IMR-90 (cell line): ENCODE data around the gene SRSF7. TPM values are rescaled to one million over a fixed set of nuclear protein-coding genes. Genes with fewer than 3 reads are reported as not detected.

Experiments
- ATAC-seq: fragments of 200-7000 bp; cut with Tn5 transposase; 2 replicates; pipeline ENCODE4 v1.9.1; 2020; ENCODE audit warnings: low read depth, mild to moderate bottlenecking, moderate library complexity
- BruUV-seq: library from RNA; stranded (reverse); fragments of 400-500 nt; replicated peaks from 2 replicates; lab custom pipeline; 2021; lab: Mats Ljungman, UMichigan
- CTCF ChIA-PET: fragments of 300-600 bp; formaldehyde crosslinking; extraction: SDS; loops from one replicate; lab custom pipeline; 2021; ENCODE audit warnings: antibody characterized with exemption; lab: Yijun Ruan, JAX
- POLR2A ChIA-PET: fragments of 300-600 bp; sonication (Branson Sonifier 250); formaldehyde crosslinking; loops from one replicate; lab custom pipeline; 2022; ENCODE audit warnings: antibody characterized with exemption; ENCODE audit not compliant: unreplicated experiment; lab: Charles Lee
- DNase-seq: peaks from one replicate; pipeline ENCODE4 v3.0.0; 2013
- H2AFZ ChIP-seq: replicated peaks from 2 replicates; pipeline ENCODE3; 2013; ENCODE audit warnings: low read length, mild to moderate bottlenecking; ENCODE audit not compliant: poor library complexity
- H2AK5ac ChIP-seq: 2 replicates; pipeline ENCODE4 v1.6.1; 2013; ENCODE audit warnings: low read depth, low read length, inconsistent platforms
- H2AK9ac ChIP-seq: replicated peaks from 2 replicates; pipeline ENCODE3; 2013; ENCODE audit warnings: mild to moderate bottlenecking, low read depth, low read length, moderate library complexity; ENCODE audit not compliant: poor library complexity
- H2BK120ac ChIP-seq: 2 replicates; pipeline ENCODE4 v1.6.1; 2013; ENCODE audit warnings: low read depth, low read length, inconsistent platforms
- H2BK15ac ChIP-seq: 3 replicates; pipeline ENCODE4 v1.6.1; 2013; ENCODE audit warnings: low read depth, low read length, inconsistent platforms
- H2BK20ac ChIP-seq: 2 replicates; pipeline ENCODE4 v1.6.1; 2013; ENCODE audit warnings: low read depth, mild to moderate bottlenecking, inconsistent platforms, low read length, moderate library complexity
- H2BK5ac ChIP-seq: 2 replicates; pipeline ENCODE4 v1.6.1; 2013; ENCODE audit warnings: mild to moderate bottlenecking, low read depth, low read length, inconsistent platforms; ENCODE audit not compliant: poor library complexity, severe bottlenecking
- H3K14ac ChIP-seq: replicated peaks from 2 replicates; pipeline ENCODE4 v1.6.1; 2013; ENCODE audit warnings: low read depth, low read length, inconsistent platforms
- H3K18ac ChIP-seq: 2 replicates; pipeline ENCODE4 v1.6.1; 2013; ENCODE audit warnings: low read depth, low read length, control low read depth
- H3K23ac ChIP-seq: 2 replicates; pipeline ENCODE4 v1.6.1; 2013; ENCODE audit warnings: low read depth, low read length, inconsistent platforms
- H3K27ac ChIP-seq: 2 replicates; pipeline ENCODE4 v1.5.1; 2013; ENCODE audit warnings: mild to moderate bottlenecking, control low read depth, low read length; ENCODE audit not compliant: insufficient read depth
- H3K27me3 ChIP-seq: 2 replicates; pipeline ENCODE4 v1.6.1; 2013; ENCODE audit warnings: low read length; ENCODE audit not compliant: control insufficient read depth, insufficient read depth
- H3K36me3 ChIP-seq: 2 replicates; pipeline ENCODE4 v1.6.1; 2013; ENCODE audit warnings: low read length, mixed read lengths; ENCODE audit not compliant: control insufficient read depth, insufficient read depth
- H3K4ac ChIP-seq: 2 replicates; pipeline ENCODE4 v1.6.1; 2013; ENCODE audit warnings: low read depth, low read length, inconsistent platforms
- H3K4me1 ChIP-seq: 2 replicates; pipeline ENCODE4 v1.6.1; 2013; ENCODE audit warnings: low read length, mixed read lengths; ENCODE audit not compliant: control insufficient read depth, insufficient read depth
- H3K4me2 ChIP-seq: 2 replicates; pipeline ENCODE4 v1.6.1; 2013; ENCODE audit warnings: low read depth, mild to moderate bottlenecking, control low read depth, low read length, moderate library complexity
- H3K4me3 ChIP-seq: 2 replicates; pipeline ENCODE4 v1.5.1; 2013; ENCODE audit warnings: low read depth, mild to moderate bottlenecking, control low read depth, low read length, moderate library complexity; ENCODE audit not compliant: insufficient read depth
- H3K56ac ChIP-seq: 2 replicates; pipeline ENCODE4 v1.6.1; 2013; ENCODE audit warnings: low read length, inconsistent platforms; ENCODE audit not compliant: insufficient read depth; ENCODE audit errors: extremely low read depth
- H3K79me1 ChIP-seq, 2 experiments: 2 replicates each; pipeline ENCODE4 v1.6.1; 2013; ENCODE audit warnings: low read length in 2 of 2, inconsistent platforms in 1 of 2, low read depth in 1 of 2
- H3K9ac ChIP-seq: 2 replicates; pipeline ENCODE4 v1.6.1; 2013; ENCODE audit warnings: low read depth, low read length, control low read depth
- H3K9me1 ChIP-seq: 2 replicates; pipeline ENCODE4 v1.6.1; 2013; ENCODE audit warnings: low read length, inconsistent platforms; ENCODE audit not compliant: insufficient read depth
- H3K9me3 ChIP-seq: 2 replicates; pipeline ENCODE4 v1.6.1; 2013; ENCODE audit warnings: low read length; ENCODE audit not compliant: control insufficient read depth, insufficient read depth
- H4K20me1 ChIP-seq: 2 replicates; pipeline ENCODE4 v1.6.1; 2013; ENCODE audit warnings: low read length, inconsistent platforms; ENCODE audit not compliant: insufficient read depth
- H4K5ac ChIP-seq: 2 replicates; pipeline ENCODE4 v1.6.1; 2013; ENCODE audit warnings: mild to moderate bottlenecking, low read depth, low read length, control low read depth
- H4K8ac ChIP-seq, 2 experiments: 2 replicates each; pipeline ENCODE4 v1.6.1; 2013; ENCODE audit warnings: low read depth in 2 of 2, low read length in 2 of 2, control low read depth in 1 of 2, inconsistent platforms in 1 of 2
- H4K91ac ChIP-seq: 2 replicates; pipeline ENCODE4 v1.6.1; 2013; ENCODE audit warnings: low read depth, low read length, inconsistent platforms; ENCODE audit not compliant: insufficient read depth
- CHD1 ChIP-seq: IDR thresholded peaks from 2 replicates; pipeline ENCODE4 v1.6.1; 2012; ENCODE audit warnings: low read depth, low read length, improper control_type of control experiment
- FOS ChIP-seq: fragments of 150-350 bp; IDR thresholded peaks from 2 replicates; pipeline ENCODE4 v1.6.1; 2016; ENCODE audit warnings: low read depth, low read length
- MAFK ChIP-seq: IDR thresholded peaks from 2 replicates; pipeline ENCODE4 v1.6.1; 2012; ENCODE audit warnings: low read depth, low read length, improper control_type of control experiment
- RCOR1 ChIP-seq: IDR thresholded peaks from 2 replicates; pipeline ENCODE4 v1.6.1; 2012; ENCODE audit warnings: mild to moderate bottlenecking, low read length, improper control_type of control experiment; ENCODE audit not compliant: insufficient replicate concordance
- SMC3 ChIP-seq: fragments of 150-350 bp; IDR thresholded peaks from 2 replicates; pipeline ENCODE4 v1.6.1; 2016; ENCODE audit warnings: low read depth, mild to moderate bottlenecking, antibody characterized with exemption, low read length, moderate library complexity
- USF2 ChIP-seq: fragments of 150-350 bp; IDR thresholded peaks from 2 replicates; pipeline ENCODE4 v1.6.1; 2017; ENCODE audit warnings: mild to moderate bottlenecking, antibody characterized with exemption, low read length, low read depth
- WGBS, 2 experiments: methylation state at CpG; one replicate each; pipeline versions ENCODE4 v1.1.5 to v1.1.7; 2013; ENCODE audit warnings: missing lambda C conversion rate in 2 of 2; ENCODE audit not compliant: insufficient read length in 1 of 2; ENCODE audit errors: extremely low coverage in 2 of 2; 5-methylcytosine and 5-hydroxymethylcytosine counted together
- dilution Hi-C: fragments of 300-500 bp; cut with HindIII; formaldehyde crosslinking; loops from one replicate; pipeline ENCODE4 v1.14.3; 2018; ENCODE audit warnings: low sequenced_read_pairs; ENCODE audit not compliant: unreplicated experiment
- in situ Hi-C: fragments of 300-500 bp; cut with MboI; formaldehyde crosslinking; loops from 3 replicates; pipeline ENCODE4 v1.14.3; 2019; ENCODE audit warnings: low sequenced_read_pairs, inconsistent platforms, mixed read lengths
- intact Hi-C: fragments of 100-400 bp; cut with micrococcal nuclease; formaldehyde crosslinking; loops from 2 replicates; pipeline ENCODE4 v1.10.0; 2022
- polyA plus RNA-seq, 3 experiments: library from polyadenylated mRNA; depleted of rRNA; stranded (reverse); fragments of >200 nt; gene quantifications; 2 replicates each; pipeline ENCODE4 v1.2.3, GENCODE V29; 2012; ENCODE audit warnings: low replicate concordance in 1 of 3
- total RNA-seq: library from RNA; depleted of rRNA; stranded (reverse); fragments of >200 nt; gene quantifications from 2 replicates; pipeline ENCODE4 v1.2.3, GENCODE V29; 2012

Gene SRSF7
- total and polyA plus RNA-seq, 2 of the 4 experiments (the other 2 are of a cell fraction) = 148 to 191 TPM

- no peak overlapping the region for H3K4me2 ChIP-seq
- peaks cover 41% of the 10 kb centered on the region for H3K36me3 ChIP-seq
- no peak overlapping the region for H2BK20ac ChIP-seq
- no peak overlapping the region for H3K27ac ChIP-seq
- H2BK15ac ChIP-seq = no peak overlapping the region
- H3K9ac ChIP-seq = no peak overlapping the region
- no peaks in the 10 kb centered on the region for H3K9me1 ChIP-seq
- no peak overlapping the region for H3K4ac ChIP-seq
- no peak overlapping the region for H3K18ac ChIP-seq
- intact Hi-C loops = loop anchor here (5.0 kb wide), 1 partner anchor 162 kb away; no protein-coding TSS in a partner anchor
- CTCF ChIA-PET = interaction anchor here (0.7 to 1.9 kb wide), 5 partner anchors 18 to 1435 kb away, joined by 3 to 5 read pairs (median 3); no protein-coding TSS in a partner anchor
- no peak overlapping the region for H2BK5ac ChIP-seq
- no peaks in the 10 kb centered on the region for H3K27me3 ChIP-seq
- H3K23ac ChIP-seq = no peak overlapping the region
- no peak overlapping the region for H2AFZ ChIP-seq
- POLR2A ChIA-PET = interaction anchor here (0.6 to 0.7 kb wide), 5 partner anchors 20 to 1735 kb away, joined by 3 to 10 read pairs (median 3); no protein-coding TSS in a partner anchor
- H3K14ac ChIP-seq = no peak overlapping the region
- no peak overlapping the region for H2BK120ac ChIP-seq
- no TSS peak for BruUV-seq
- H4K5ac ChIP-seq = no peak overlapping the region
- peaks cover 29 to 48% of the 10 kb centered on the region in 2 experiments for H3K79me1 ChIP-seq
- ATAC-seq = no peak
- H2AK9ac ChIP-seq = no peak overlapping the region
- H2AK5ac ChIP-seq = no peak overlapping the region
- dilution Hi-C loops = loop anchor here (25.0 kb wide), 1 partner anchor 182 kb away; no protein-coding TSS in a partner anchor
- H3K4me1 ChIP-seq = no peaks in the 10 kb centered on the region; the same call in 1 of the 2 replicates
- TF ChIP-seq CHD1 (no peak), SMC3 (no peak), FOS (no peak), USF2 (no peak), RCOR1 (no peak), MAFK (no peak)
- H4K91ac ChIP-seq = no peak overlapping the region
- no peak overlapping the region for H3K56ac ChIP-seq
- no CpG with 5 or more reads among the region's 3 CpGs for WGBS, 2 experiments
- no peak overlapping the region for H4K8ac ChIP-seq
- H3K4me3 ChIP-seq = no peak overlapping the region
- no peaks in the 10 kb centered on the region for H3K9me3 ChIP-seq
- in situ Hi-C loops = no loop called here
- peaks cover 61% of the 10 kb centered on the region for H4K20me1 ChIP-seq
- no peak for DNase-seq
Measured at GRCh38 chr2:38743672-38744398, 7.3 kb downstream of the SRSF7 start.
